ENCODE data around the gene GTPBP6.

- no peak for TF ChIP-seq POLR2A (IDR thresholded peaks at IDR 0.05)
- no peak for TF ChIP-seq POLR2AphosphoS5 (IDR thresholded peaks at IDR 0.05)
- no peak for TF ChIP-seq CTCF (IDR thresholded peaks at IDR 0.05)
- no peak for TF ChIP-seq EP300 (IDR thresholded peaks at IDR 0.05)
Measured at GRCh38 chrX:287670-288069, 30.9 kb downstream of the GTPBP6 start.
